Stimulated activated CD8-positive, alpha-beta memory T cell treated with anti-CD3 and anti-CD28 coated beads, Interleukin-7, amount 100 ng/mL, for 1 hour (primary cell): ENCODE measurements around the gene BACH2.
A peak's percentile ranks its signal among the peaks of the same experiment; 100 is the strongest.
"Not testable (repeated sequence)": the region's sequence is repeated elsewhere in the genome, so short reads cannot be mapped to it uniquely, and the experiment has no call there.

Experiments used
- DNase-seq, 2 donors: peaks; one replicate each; pipeline ENCODE4 v3.0.0-alpha.2; 2020; ENCODE audit warnings: low read depth in 2 of 2

The BACH2 gene

GRCh38 chr6:89971338-89972024 lies 325.2 kb downstream of the BACH2 start:
- DNase-seq, result not testable (repeated sequence)

DNA sequence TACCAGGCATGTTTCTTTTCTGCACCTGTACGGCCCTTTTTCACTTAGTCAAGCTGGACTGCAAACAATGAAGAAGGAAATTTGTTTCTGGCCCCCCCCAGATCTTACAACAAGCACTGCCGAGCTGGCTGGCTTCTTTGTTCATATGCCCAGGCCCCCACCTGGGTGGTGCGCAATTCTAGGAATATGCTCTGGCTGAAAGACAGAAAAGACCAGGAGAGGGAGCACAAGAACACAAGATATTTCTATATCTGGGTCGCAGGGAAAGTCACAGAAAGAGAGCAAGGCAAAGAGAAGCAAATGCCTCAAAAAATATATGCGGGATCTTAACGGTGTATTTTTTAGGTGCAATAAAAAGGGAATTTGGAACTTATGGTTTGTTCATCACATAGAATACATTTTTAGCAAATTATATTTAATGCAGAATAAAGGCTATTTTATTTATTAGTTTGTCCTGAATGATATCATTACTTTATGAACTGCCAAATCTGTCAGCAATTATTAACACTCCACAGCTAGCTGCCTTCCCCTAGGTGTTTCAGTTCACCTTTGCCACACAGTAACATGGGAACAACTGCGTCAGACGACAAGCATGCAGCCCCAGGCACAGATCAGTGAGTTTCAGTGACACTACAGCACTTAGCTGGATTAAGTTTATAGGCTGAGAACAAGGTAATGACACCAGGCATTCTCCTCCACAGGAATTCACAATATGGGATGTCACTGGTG lies 325.9 kb downstream of the BACH2 start:
- no peak for DNase-seq

DNA sequence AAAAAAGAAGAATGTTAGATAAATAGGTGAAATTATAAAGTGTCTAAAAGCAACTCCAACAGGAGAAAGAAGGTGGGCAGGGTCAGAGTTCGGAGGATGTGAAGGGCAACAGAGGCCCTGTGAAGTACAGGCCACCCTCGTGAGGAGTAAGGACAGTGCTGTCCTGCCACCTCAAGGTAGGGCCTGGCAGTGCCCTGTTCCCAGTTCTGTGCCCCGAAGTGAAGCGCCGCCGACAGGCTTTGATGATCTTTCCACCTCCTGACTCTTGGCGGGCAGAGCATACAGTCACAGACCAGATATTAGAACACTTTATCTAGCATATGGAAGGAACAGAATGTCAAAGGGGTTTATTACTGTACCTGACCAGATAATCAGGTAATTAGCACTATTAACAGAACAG lies 326.6 kb downstream of the BACH2 start:
- no peak for DNase-seq

- DNase-seq, result no peak
Measured at GRCh38 chr6:89966913-89967312, 329.7 kb downstream of the BACH2 start.

DNA sequence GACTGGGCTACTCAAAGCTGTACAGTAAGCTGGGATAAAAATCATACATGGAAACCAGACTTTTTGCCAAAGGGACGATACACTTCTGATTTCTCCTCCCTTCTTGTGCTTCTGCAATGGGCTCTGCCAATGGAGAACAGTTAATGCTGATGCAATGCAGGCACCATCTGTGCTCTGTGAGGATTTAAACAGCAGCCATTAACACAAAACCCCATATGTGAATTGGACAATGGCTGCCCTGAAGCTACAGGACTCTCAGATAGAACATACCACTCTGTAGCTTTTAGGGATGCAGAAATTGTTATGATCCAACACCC lies 330.5 kb downstream of the BACH2 start:
- no peak for DNase-seq

DNA sequence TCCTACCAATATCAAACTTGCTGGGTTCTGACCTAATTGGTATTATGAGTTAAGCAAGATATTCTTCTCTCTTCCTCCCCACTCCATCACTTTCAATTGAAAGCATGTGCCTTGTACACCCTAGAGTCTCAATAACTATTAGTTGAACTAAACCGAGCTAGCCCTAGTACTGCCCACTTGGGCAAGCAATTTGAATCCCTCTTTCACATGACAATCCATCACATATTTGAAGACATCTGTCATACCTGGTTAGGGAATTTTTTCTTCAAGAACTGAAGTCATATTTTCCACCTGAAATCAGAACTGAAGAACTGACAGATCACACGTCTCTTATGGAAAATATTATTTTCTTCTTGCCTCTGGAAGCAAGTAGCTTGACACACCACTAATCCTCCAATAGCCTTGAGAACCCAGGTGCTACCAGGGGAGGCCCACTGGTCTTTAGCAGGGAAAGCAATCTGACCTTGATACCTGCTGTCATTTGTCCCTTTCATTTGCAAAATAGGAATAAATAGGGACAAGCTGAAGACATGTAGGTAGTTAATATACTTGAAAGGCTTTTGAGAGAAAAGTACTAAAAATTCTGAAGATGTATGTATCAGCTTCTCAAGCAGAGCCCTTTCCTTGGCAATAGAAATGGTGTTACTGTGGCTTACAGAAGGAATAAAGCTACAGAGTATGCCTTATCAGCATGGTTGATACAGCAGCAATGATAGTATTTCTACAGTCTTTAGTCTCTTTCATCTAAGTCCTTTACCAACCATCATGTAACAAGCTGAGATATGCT lies 331.0 kb downstream of the BACH2 start:
- no peak for DNase-seq

GRCh38 chr6:89963391-89963790 lies 333.3 kb downstream of the BACH2 start:
- DNase-seq, result no peak

- DNase-seq, result no peak
Measured at GRCh38 chr6:89961481-89961880, 335.2 kb downstream of the BACH2 start.

DNA sequence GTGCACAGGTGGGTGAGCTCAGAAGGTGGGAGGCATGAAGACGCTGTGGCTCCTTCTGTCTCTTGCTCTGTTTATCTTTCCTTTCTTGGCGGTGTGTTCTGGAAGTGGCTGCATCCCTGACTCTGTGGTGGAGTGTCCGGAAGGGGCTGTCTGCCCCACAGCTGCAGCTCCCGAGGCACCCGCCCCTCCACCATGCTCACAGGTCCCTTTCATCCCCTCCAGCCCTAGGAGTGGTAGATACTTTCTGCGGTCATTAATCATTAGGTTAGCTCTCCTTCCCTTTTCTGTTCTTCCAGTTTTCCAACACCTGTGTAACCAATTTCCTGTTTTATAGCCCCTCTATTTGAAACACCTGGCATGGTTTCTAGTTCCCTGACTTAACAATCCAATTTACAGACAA lies 336.8 kb downstream of the BACH2 start:
- no peak for DNase-seq

DNA sequence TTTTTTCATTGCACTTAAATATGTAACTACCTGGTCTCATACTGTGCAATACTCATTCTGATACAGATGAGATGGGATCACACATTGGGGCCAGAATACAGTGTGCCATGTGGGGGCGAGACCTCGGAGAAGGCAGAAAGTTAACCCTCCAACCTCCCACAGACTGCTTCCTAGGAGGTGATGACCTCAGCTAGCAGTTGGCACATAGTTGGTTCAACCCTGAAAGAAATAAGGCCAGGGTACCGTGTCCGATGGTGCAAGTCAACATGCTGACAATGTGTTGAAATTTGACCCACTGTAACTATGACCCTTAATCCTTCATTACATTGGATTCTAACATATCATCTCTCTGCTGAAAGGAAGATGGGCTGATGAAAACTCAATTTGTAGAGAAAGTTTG lies 340.5 kb downstream of the BACH2 start:
- no peak for DNase-seq

GRCh38 chr6:89955364-89955763 lies 341.3 kb downstream of the BACH2 start:
- DNase-seq, result no peak

DNA sequence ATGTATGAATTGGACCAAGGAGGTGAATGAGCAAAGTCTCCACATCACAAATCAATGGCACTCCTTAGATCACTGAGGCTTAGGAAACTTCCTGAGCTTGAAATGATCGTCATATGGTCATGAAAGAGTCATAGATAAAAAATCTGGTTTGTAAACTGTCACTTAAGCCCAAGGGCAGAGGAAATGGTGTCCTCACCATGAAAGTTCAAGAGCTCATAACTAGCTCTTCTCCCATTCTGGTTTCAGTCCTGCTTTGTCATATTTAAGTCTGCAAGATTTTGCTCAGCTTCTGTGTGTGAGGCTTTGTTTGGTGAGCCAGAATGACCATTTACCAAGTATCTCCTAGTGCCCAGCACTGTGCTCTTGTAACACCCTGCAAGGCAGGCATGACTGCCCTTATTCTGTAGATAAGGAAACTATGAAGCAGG lies 341.9 kb downstream of the BACH2 start:
- no peak for DNase-seq

DNA sequence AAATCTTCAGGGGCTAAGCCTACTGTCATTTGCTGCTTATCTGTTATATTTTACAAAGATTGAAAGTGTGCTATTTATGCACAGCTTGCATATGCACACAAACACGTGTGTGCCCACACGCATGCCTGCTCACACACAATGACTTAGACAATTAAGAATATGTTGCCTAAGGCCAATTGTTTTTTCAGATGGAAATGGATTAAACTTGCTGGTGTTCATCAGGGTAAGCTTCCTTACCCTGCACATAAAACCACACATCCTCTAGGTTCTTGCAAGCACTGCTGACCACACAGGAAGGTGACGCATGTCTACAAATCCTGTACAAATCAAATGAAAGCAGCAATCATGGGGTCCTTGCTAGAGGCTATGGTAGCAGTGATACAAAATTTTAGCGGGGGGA lies 344.0 kb downstream of the BACH2 start:
- peak; percentile 23 to 25 for DNase-seq

DNA sequence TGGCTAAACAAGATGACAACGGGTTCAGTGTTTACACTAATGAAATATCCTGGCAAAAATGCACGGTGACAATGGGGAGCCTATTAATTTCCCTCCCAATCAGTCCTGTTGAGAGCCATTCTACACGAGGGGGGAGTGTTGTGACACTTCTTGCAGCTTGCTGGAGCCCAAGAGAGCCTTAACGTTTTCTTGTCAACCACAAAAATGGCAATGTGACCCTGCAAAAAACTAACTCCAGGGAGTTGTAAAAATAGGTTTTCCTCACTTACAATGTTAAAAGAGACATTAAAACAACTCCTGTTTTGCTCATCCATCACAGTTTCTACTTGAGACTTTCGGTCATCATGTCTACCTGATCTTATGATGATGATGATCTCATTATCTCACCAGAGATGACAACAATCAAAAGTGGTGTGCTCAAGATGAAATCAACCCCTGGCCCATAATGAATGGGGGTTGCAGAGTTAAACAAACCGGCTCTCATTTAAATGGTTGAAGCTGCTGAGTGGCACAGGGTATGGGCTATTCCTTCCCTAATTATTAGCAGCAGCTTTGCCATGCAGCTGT lies 344.5 kb downstream of the BACH2 start:
- no peak for DNase-seq

- no peak for DNase-seq
Measured at GRCh38 chr6:89951574-89952104, 345.0 kb downstream of the BACH2 start.

GRCh38 chr6:89950879-89951391 lies 345.7 kb downstream of the BACH2 start:
- DNase-seq, result no peak

DNA sequence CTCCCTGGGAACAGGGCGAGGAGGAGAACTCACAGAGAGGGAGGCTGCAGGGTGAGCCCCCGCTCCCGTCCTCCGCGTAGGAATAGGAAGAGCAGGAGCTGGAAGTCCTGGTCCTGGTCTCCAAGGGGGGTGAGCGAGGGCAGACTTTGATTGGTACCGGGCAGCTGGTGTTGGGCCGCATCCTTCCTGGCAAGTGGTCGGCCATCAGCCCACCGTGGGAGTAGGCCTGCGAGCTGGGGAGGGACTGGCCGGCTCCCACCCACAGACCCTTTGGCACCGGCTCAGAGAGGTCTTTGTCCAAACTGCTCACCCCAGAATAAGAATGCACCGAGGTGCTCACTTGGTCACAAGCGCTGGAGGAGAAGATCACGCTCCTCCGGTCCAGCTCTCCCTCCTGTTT lies 346.2 kb downstream of the BACH2 start:
- no peak for DNase-seq

- DNase-seq, result no peak
Measured at GRCh38 chr6:89948876-89949275, 347.8 kb downstream of the BACH2 start.

DNA sequence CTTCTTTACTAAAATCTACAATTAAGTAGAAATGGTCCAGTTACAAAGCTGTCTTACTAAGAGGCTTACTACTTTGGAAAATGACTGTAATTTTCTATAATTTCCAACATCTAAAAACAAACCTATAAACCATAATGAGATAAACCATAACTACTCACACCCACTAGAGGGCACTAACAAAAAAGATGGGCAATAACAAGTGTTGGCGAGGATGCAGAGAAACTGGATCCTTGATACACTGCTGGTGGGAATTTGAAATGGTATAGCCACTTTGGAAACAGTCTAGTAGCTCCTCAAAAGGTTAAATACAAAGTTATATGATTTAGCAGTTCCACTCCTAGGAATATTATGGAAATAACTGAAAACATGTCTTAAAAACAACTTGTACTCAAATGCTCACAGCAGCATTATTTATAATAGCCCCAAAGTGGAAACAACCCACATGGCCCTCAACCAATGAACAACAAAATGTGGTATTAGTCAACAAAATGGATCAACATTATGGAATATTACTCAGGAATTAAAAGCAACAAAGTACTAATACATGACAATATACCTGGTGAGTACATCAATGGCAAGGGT lies 351.7 kb downstream of the BACH2 start:
- no peak for DNase-seq

DNA sequence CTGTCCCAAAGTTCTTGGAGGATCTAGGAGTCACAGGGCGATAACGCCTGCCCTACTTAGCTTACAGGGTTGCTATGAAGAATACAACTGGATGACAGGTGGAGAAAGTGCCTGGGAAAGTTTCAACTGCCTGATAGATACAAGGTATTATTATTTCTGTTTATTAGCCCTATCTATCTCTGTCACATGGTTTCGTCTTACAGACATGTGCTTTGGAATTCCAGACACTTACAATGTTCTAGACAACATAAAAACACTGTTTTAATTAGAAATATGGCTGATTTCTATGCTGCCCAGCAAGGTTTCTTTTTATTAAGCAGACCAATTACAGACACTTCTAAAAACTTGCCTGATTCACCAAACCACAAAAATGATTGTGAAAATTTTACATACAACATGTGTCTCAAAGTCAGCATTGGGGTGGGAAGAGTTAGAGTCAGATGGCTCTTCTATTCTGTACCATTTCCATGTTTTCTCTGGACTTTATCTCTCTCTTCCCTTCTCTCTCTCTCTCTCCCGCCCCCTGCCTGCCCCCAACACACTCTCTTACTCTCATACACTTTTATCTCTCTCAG lies 352.4 kb downstream of the BACH2 start:
- DNase-seq, result no peak

GRCh38 chr6:89942601-89943000 lies 354.0 kb downstream of the BACH2 start:
- no peak for DNase-seq
